Hepatocyte (in vitro differentiated cells): Measurements from ENCODE around the gene RASGRP2. TPM values are rescaled to one million over a fixed set of nuclear protein-coding genes. Genes with fewer than 3 reads are reported as not detected.

ENCODE experiments used
- DNase-seq: peaks from one replicate; pipeline ENCODE4 v3.0.0-alpha.2; 2016; ENCODE audit warnings: low spot score
- H2AFZ ChIP-seq: fragments of 200-600 bp; sonication (generic); 2 replicates; pipeline ENCODE4 v1.6.0; 2016; ENCODE audit warnings: antibody characterized with exemption, mild to moderate bottlenecking
- H3K27ac ChIP-seq: fragments of 200-600 bp; sonication (generic); 2 replicates; pipeline ENCODE4 v1.5.1; 2016; ENCODE audit warnings: mild to moderate bottlenecking
- H3K27me3 ChIP-seq: fragments of 200-600 bp; sonication (generic); 2 replicates; pipeline ENCODE4 v1.6.1; 2016
- H3K36me3 ChIP-seq: fragments of 200-600 bp; sonication (generic); replicated peaks from 2 replicates; pipeline ENCODE4 v1.5.1; 2016; ENCODE audit warnings: low read depth; ENCODE audit not compliant: insufficient read depth
- H3K4me1 ChIP-seq: fragments of 200-600 bp; sonication (generic); 2 replicates; pipeline ENCODE4 v1.5.1; 2016; ENCODE audit warnings: mild to moderate bottlenecking, moderate library complexity; ENCODE audit not compliant: insufficient read depth
- H3K4me2 ChIP-seq: fragments of 200-600 bp; sonication (generic); 2 replicates; pipeline ENCODE4 v1.6.0; 2016
- H3K4me3 ChIP-seq: fragments of 200-600 bp; sonication (generic); 2 replicates; pipeline ENCODE4 v1.5.1; 2016; ENCODE audit warnings: mild to moderate bottlenecking
- H3K79me2 ChIP-seq: fragments of 200-600 bp; sonication (generic); 2 replicates; pipeline ENCODE4 v1.6.0; 2017; ENCODE audit warnings: mild to moderate bottlenecking
- H3K9me2 ChIP-seq: fragments of 200-600 bp; sonication (generic); replicated peaks from 2 replicates; pipeline ENCODE4 v1.6.0; 2017; ENCODE audit warnings: mild to moderate bottlenecking; ENCODE audit not compliant: insufficient read depth
- H3K9me3 ChIP-seq: fragments of 200-600 bp; sonication (generic); 2 replicates; pipeline ENCODE4 v1.5.1; 2016; ENCODE audit warnings: low read depth, mild to moderate bottlenecking
- H4K20me1 ChIP-seq: fragments of 200-600 bp; sonication (generic); 2 replicates; pipeline ENCODE4 v1.6.0; 2016; ENCODE audit warnings: mild to moderate bottlenecking; ENCODE audit not compliant: insufficient read depth, poor library complexity, severe bottlenecking
- EZH2 ChIP-seq: fragments of 200-600 bp; sonication (generic); IDR thresholded peaks from 2 replicates; pipeline ENCODE4 v1.6.1; 2016; ENCODE audit warnings: antibody characterized with exemption, mild to moderate bottlenecking, borderline replicate concordance
- EZH2phosphoT487 ChIP-seq: fragments of 200-600 bp; sonication (generic); IDR thresholded peaks from one replicate; pipeline ENCODE4 v1.6.1; 2018; ENCODE audit warnings: antibody characterized with exemption, mild to moderate bottlenecking, low read depth, moderate library complexity; ENCODE audit not compliant: unreplicated experiment, severe bottlenecking
- WGBS: methylation state at CpG from one replicate; pipeline ENCODE4 v1.1.6; 2016; ENCODE audit warnings: low lambda C conversion rate; ENCODE audit errors: missing lambda C conversion rate; 5-methylcytosine and 5-hydroxymethylcytosine counted together
- polyA plus RNA-seq: library from polyadenylated mRNA; unstranded; fragments of >200 nt; fragmentation: Nextera tagmentation; extraction: Ambion mirVana; gene quantifications from 2 replicates; pipeline ENCODE4 v1.2.1, GENCODE V29; 2016
- total RNA-seq: library from RNA; depleted of rRNA; stranded (reverse); fragments of >200 nt; gene quantifications from 2 replicates; pipeline ENCODE4 v1.2.3, GENCODE V29; 2014
- TF ChIP-seq, protein P1 (sequence below): fragments of 200-600 bp; sonication (generic); IDR thresholded peaks from 2 replicates; pipeline ENCODE4 v1.5.1; 2016; ENCODE audit warnings: antibody characterized with exemption, mild to moderate bottlenecking; ENCODE audit not compliant: poor library complexity

Gene RASGRP2
- total and polyA plus RNA-seq, 2 experiments from 2014 or later: 0.10 to 3.2 TPM

DNA sequence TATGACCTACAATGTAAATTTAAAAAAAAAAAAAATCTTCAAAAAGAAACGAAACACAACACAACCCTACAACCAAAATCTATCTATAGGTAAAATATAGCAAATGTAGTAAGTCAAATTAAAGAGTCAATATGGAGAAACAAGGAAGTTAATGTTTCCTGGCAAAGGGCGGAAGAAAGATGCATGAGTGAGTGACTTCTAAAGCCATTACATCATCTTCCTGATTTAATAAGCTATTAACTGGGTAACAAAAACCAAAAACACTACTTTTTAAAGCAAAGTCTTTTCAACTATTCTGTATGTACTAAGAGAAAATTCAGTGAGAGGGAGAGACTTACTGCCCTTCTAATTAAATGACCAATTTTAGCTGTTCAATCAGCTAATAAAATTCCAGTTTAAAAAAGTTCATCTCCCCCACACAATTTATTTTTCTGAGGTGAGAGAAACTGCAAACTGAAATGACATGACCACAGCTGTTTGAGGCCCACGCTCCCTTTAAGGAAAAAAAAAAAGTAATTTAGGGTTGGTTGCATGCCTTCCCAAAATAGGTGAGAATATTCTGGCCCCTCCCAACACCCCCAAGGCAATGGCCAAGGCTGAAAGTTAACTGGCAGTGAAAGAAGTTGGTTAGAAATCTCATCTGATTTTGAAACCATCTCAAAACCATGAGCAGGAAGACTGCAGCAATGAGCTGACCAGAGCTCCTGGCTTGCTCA lies 28.5 kb upstream of the RASGRP2 start:
- Histone ChIP-seq H2AFZ (no peak overlapping the region), H3K9me3 (no peaks in the 10 kb centered on the region), H3K4me3 (no peak overlapping the region), H3K27ac (no peak overlapping the region), H3K79me2 (peaks cover 96% of the 10 kb centered on the region), H3K27me3 (no peaks in the 10 kb centered on the region), H4K20me1 (peaks cover 99% of the 10 kb centered on the region), H3K9me2 (no peaks in the 10 kb centered on the region), H3K36me3 (no peaks in the 10 kb centered on the region), H3K4me2 (no peak overlapping the region), H3K4me1 (peaks cover 9% of the 10 kb centered on the region)
- no peak for TF ChIP-seq EZH2phosphoT487
- TF ChIP-seq, protein P1, sequence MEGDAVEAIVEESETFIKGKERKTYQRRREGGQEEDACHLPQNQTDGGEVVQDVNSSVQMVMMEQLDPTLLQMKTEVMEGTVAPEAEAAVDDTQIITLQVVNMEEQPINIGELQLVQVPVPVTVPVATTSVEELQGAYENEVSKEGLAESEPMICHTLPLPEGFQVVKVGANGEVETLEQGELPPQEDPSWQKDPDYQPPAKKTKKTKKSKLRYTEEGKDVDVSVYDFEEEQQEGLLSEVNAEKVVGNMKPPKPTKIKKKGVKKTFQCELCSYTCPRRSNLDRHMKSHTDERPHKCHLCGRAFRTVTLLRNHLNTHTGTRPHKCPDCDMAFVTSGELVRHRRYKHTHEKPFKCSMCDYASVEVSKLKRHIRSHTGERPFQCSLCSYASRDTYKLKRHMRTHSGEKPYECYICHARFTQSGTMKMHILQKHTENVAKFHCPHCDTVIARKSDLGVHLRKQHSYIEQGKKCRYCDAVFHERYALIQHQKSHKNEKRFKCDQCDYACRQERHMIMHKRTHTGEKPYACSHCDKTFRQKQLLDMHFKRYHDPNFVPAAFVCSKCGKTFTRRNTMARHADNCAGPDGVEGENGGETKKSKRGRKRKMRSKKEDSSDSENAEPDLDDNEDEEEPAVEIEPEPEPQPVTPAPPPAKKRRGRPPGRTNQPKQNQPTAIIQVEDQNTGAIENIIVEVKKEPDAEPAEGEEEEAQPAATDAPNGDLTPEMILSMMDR: no peak
- no peak for TF ChIP-seq EZH2
- WGBS: 86% methylated on average over 3 of the region's 3 CpGs
- DNase-seq: no peak

DNA sequence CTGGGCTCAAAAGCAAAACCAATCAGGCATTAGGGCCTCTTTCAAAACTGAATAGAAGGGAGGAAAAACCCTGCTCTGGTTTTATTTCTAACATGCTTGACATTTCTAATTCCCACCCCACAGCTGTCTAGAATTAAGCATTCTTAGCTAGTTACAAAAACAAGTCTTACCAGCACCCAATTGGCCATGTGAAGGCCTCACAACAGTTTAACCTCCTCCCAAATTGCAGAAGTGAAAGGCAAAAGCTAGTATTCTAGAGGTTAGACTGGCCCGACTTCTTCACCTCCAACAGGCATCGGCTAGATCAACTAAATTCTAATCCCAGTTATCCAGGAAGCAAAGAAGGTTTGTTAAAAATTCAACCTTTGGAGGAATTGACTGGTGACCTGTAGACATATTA lies 27.9 kb upstream of the RASGRP2 start:
- no peak overlapping the region for H3K27ac ChIP-seq
- peaks cover 95% of the 10 kb centered on the region for H3K79me2 ChIP-seq
- no peaks in the 10 kb centered on the region for H3K9me3 ChIP-seq
- H3K9me2 ChIP-seq: no peaks in the 10 kb centered on the region
- peaks cover 99% of the 10 kb centered on the region for H4K20me1 ChIP-seq
- H3K4me1 ChIP-seq: peaks cover 8% of the 10 kb centered on the region
- H2AFZ ChIP-seq: no peak overlapping the region
- no peaks in the 10 kb centered on the region for H3K27me3 ChIP-seq
- DNase-seq: no peak
- H3K4me3 ChIP-seq: no peak overlapping the region
- WGBS: 95% methylated on average over 2 of the region's 2 CpGs
- TF ChIP-seq EZH2: no peak
- TF ChIP-seq, protein P1: no peak
- TF ChIP-seq EZH2phosphoT487: no peak
- H3K4me2 ChIP-seq: no peak overlapping the region
- no peaks in the 10 kb centered on the region for H3K36me3 ChIP-seq

GRCh38 chr11:64770120-64770519 lies 26.2 kb upstream of the RASGRP2 start:
- Histone ChIP-seq H4K20me1 (peaks cover 96% of the 10 kb centered on the region), H3K27me3 (no peaks in the 10 kb centered on the region), H3K4me2 (no peak overlapping the region)

More at GRCh38 chr11:64770120-64770519, 26.2 kb upstream of the RASGRP2 start:
- H3K4me1 ChIP-seq: no peaks in the 10 kb centered on the region
- H3K36me3 ChIP-seq: peaks cover 4% of the 10 kb centered on the region
- 96% methylated on average over 12 of the region's 12 CpGs for WGBS
- no peak for DNase-seq
- H3K79me2 ChIP-seq: peaks cover 78% of the 10 kb centered on the region
- H3K27ac ChIP-seq: no peak overlapping the region
- H3K9me3 ChIP-seq: no peaks in the 10 kb centered on the region
- H3K9me2 ChIP-seq: no peaks in the 10 kb centered on the region
- no peak for TF ChIP-seq EZH2phosphoT487
- TF ChIP-seq, protein P1: no peak
- H3K4me3 ChIP-seq: no peak overlapping the region
- H2AFZ ChIP-seq: no peak overlapping the region
